HUES6 (cell line): Measurements from ENCODE around the gene NR1H2.
"Not testable (repeated sequence)": the region's sequence is repeated elsewhere in the genome, so short reads cannot be mapped to it uniquely, and the experiment has no call there.

Source experiments
- H3K27ac ChIP-seq: 2 replicates; pipeline ENCODE4 v1.7.0; 2013; ENCODE audit warnings: low read depth, mild to moderate bottlenecking, low read length, inconsistent platforms
- H3K27me3 ChIP-seq: 2 replicates; pipeline ENCODE4 v1.6.1; 2013; ENCODE audit warnings: low read length; ENCODE audit not compliant: control insufficient read depth, insufficient read depth
- H3K36me3 ChIP-seq: 2 replicates; pipeline ENCODE4 v1.6.1; 2013; ENCODE audit warnings: low read length; ENCODE audit not compliant: control insufficient read depth, insufficient read depth
- H3K4me1 ChIP-seq: 2 replicates; pipeline ENCODE4 v1.6.1; 2013; ENCODE audit warnings: low read length; ENCODE audit not compliant: control insufficient read depth, insufficient read depth
- H3K4me3 ChIP-seq: 2 replicates; pipeline ENCODE4 v1.5.1; 2013; ENCODE audit warnings: low read depth, low read length
- H3K9ac ChIP-seq: one replicate; pipeline ENCODE4 v1.6.1; 2013; ENCODE audit warnings: mild to moderate bottlenecking, low read length
- H3K9me3 ChIP-seq: 2 replicates; pipeline ENCODE4 v1.6.1; 2013; ENCODE audit warnings: low read depth, low read length; ENCODE audit not compliant: control insufficient read depth, insufficient read depth

NR1H2 gene

GRCh38 chr19:50380751-50381151 lies 4.5 kb downstream of the NR1H2 start:
- no peak overlapping the region for H3K27ac ChIP-seq
- H3K27me3 ChIP-seq = no peaks in the 10 kb centered on the region
- no peak overlapping the region for H3K4me3 ChIP-seq
- H3K36me3 ChIP-seq = peaks cover 54% of the 10 kb centered on the region
- H3K4me1 ChIP-seq = peaks cover 3% of the 10 kb centered on the region; the same call in 1 of the 2 replicates
- H3K9me3 ChIP-seq = no peaks in the 10 kb centered on the region
- H3K9ac ChIP-seq = no peak overlapping the region

- Histone ChIP-seq H3K27me3 (no peaks in the 10 kb centered on the region), H3K36me3 (peaks cover 62% of the 10 kb centered on the region), H3K4me3 (no peak overlapping the region), H3K4me1 (peaks cover 3% of the 10 kb centered on the region; the same call in 1 of the 2 replicates), H3K27ac (no peak overlapping the region), H3K9ac (no peak overlapping the region), H3K9me3 (no peaks in the 10 kb centered on the region)
Observed at GRCh38 chr19:50381881-50382729, 5.8 kb downstream of the NR1H2 start.

GRCh38 chr19:50383001-50383851 lies 7.0 kb downstream of the NR1H2 start:
- H3K9ac ChIP-seq = peak overlapping the region; percentile 15
- H3K9me3 ChIP-seq = no peaks in the 10 kb centered on the region
- peak overlapping the region; percentile 86 for H3K4me3 ChIP-seq
- H3K4me1 ChIP-seq = peaks cover 3% of the 10 kb centered on the region; the same call in 1 of the 2 replicates
- H3K27ac ChIP-seq = no peak overlapping the region
- H3K27me3 ChIP-seq = no peaks in the 10 kb centered on the region
- peaks cover 65% of the 10 kb centered on the region for H3K36me3 ChIP-seq

DNA sequence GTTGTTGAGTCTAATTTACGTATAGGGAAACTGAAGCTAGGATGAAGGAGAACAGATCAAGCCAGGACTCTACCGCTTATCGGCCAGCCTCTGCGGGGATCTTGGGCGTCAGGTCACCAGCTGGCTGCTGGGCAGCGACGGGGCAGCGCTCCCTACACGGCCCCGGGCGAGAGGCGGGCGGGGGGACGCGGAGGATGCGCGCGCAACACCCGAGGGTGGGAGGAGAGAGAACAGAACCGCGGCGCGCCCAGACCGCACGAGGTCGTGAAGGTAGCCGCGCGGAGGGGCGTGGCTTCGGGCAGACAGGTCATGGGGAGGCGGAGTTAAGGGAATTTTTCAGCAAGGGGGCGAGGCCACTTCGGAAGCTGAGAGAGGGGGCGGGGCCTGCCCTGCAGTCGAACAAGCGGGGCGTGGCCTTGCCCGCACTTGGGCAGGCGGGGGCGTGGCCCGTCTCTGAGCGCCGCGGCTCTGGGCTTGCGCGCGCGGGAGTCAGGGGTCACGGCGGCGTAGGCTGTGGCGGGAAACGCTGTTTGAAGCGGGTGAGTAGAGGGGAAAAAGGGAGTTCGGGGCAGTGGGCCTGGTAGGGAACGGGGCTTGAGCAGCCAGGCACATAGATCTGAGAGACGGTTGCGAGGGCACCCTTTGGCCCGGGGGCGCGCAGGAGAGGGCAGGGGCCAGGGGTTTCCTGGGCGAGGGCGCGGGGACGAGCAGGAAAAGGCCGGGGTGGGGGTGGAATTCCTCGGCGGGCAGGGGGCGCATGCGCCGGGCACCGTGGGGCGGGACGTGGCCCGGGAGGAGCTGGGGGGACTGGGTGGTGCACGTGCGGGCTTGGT lies 7.8 kb downstream of the NR1H2 start, which contains the start of gene POLD1:
Gene POLD1, plus strand, starts transcription at position 496 of the 833 bp plus-strand sequence. CDS start 14,505 bp downstream, outside the sequence.
- Histone ChIP-seq H3K27ac (peak within 1 kb of the TSS; percentile 82; the same call in 1 of the 2 replicates), H3K4me1 (peaks cover 3% of the 10 kb centered on the region; the same call in 1 of the 2 replicates), H3K9ac (peak within 1 kb of the TSS; percentile 95), H3K36me3 (peaks cover 63% of the 10 kb centered on the region), H3K9me3 (no peaks in the 10 kb centered on the region), H3K27me3 (no peaks in the 10 kb centered on the region), H3K4me3 (peak within 1 kb of the TSS; percentile 86)

DNA sequence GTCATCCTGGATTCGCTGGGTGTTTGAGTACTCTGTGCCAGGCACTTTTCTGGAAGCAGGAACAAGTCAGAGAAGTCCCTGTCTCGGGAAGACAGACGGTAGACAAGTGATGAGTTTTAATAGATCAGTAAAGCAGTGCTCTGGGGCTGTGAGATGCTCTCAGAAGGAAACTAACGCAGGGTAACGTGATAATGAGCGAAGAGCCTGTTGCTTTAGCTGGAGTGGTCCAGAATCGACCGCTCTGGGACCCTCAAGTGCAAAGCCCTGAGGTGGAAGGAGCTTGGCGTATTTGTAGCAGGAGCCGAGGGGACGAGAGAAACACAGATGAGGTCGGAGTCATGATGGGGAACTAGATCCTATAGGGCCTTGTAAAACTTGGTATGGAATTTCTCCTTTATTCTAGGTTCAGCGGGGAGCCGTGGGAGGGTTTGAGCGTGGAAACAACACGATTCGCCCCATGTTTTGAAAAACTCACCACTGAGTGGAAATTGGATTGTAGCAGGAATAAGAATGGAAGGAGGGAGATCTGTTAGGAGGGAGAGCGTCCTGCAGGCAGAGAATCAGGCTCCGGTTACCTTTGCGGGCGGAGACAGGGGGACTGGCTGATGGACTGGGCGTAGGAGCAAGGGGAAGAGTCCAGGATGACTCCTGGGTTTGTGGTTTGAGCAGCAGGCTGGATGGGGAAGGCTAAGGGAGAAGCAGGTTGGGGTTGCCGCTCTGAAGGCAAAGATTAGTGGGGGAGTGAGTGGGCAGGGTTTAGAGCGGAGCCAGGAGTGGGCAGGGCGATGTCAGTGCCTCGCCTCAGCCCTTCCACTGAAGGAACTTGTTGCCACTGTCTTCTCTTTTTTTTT lies 8.7 kb downstream of the NR1H2 start:
- Histone ChIP-seq H3K36me3 (peaks cover 58% of the 10 kb centered on the region), H3K9me3 (no peaks in the 10 kb centered on the region), H3K27ac (peak overlapping the region; percentile 82; the same call in 1 of the 2 replicates), H3K4me1 (peaks cover 3% of the 10 kb centered on the region; the same call in 1 of the 2 replicates), H3K4me3 (peak overlapping the region; percentile 86), H3K9ac (peak overlapping the region; percentile 95), H3K27me3 (no peaks in the 10 kb centered on the region)

- no peak overlapping the region for H3K9ac ChIP-seq
- H3K27ac ChIP-seq = no peak overlapping the region
Observed at GRCh38 chr19:50387176-50387867, 11.1 kb downstream of the NR1H2 start.

GRCh38 chr19:50387868-50388245 lies 11.6 kb downstream of the NR1H2 start:
- Histone ChIP-seq H3K27ac (no peak overlapping the region), H3K27me3 (no peaks in the 10 kb centered on the region), H3K36me3 (peaks cover 45% of the 10 kb centered on the region), H3K9me3 (peaks cover 5% of the 10 kb centered on the region; the same call in 1 of the 2 replicates), H3K4me3 (no peak overlapping the region), H3K9ac (no peak overlapping the region), H3K4me1 (peaks cover 3% of the 10 kb centered on the region; the same call in 1 of the 2 replicates)

More at GRCh38 chr19:50387176-50387867, 11.1 kb downstream of the NR1H2 start:
- Histone ChIP-seq H3K4me3 (no peak overlapping the region), H3K27me3 (no peaks in the 10 kb centered on the region), H3K36me3 (peaks cover 46% of the 10 kb centered on the region), H3K4me1 (peaks cover 3% of the 10 kb centered on the region; the same call in 1 of the 2 replicates), H3K9me3 (peaks cover 2% of the 10 kb centered on the region; the same call in 1 of the 2 replicates)

DNA sequence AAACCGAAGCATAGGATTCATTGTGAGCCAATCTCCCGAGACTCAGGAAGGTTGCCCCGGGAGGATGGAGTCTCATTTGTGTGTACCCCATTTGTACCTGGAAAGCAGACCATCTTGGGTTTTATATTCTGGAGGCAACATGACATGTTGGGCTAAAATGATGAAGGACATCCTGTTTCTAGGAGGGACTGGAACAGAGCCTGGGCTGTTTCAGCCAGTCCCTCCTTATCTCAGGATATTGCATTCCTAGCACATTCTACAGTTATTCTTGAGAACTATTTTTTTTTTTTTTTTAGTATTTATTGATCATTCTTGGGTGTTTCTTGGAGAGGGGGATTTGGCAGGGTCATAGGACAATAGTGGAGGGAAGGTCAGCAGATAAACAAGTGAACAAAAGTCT lies 14.0 kb downstream of the NR1H2 start:
- not testable (repeated sequence) for H3K4me3 ChIP-seq, H3K9me3 ChIP-seq, H3K27me3 ChIP-seq, H3K4me1 ChIP-seq, H3K27ac ChIP-seq, H3K9ac ChIP-seq
- peaks cover 59% of the 10 kb centered on the region for H3K36me3 ChIP-seq

DNA sequence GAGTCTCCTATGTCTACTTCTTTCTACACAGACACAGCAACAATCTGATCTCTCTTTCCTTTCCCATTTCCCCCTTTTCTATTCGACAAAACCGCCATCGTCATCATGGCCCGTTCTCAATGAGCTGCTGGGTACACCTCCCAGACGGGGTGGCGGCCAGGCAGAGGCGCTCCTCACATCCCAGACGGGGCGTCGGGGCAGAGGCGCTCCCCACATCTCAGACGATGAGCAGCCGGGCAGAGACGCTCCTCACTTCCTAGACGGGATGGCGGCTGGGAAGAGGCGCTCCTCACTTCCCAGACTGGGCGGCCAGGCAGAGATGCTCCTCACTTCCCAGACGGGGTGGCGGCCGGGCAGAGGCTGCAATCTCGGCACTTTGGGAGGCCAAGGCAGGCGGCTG lies 14.7 kb downstream of the NR1H2 start:
- not testable (repeated sequence) for H3K9me3 ChIP-seq, H3K4me1 ChIP-seq, H3K4me3 ChIP-seq, H3K9ac ChIP-seq, H3K27ac ChIP-seq, H3K27me3 ChIP-seq
- peaks cover 59% of the 10 kb centered on the region for H3K36me3 ChIP-seq
